Measurements from ENCODE around the gene SKIC3.

SKIC3 gene

GRCh38 chr5:95554647-95555548, at the start of gene SKIC3, which contains the start of gene ARSK:
SKIC3 (minus strand) TSS chr5:95554977; CDS start chr5:95547150, 7,827 bp downstream.
ARSK (plus strand) TSS chr5:95555101; CDS start chr5:95555279, 178 bp downstream.
- DNase-seq, result peak; percentile 97

GRCh38 chr5:95600557-95600956, 45.8 kb upstream of the SKIC3 start:
- DNase-seq, result no peak

GRCh38 chr5:95599252-95599651, 44.5 kb upstream of the SKIC3 start:
- DNase-seq, result no peak

GRCh38 chr5:95595289-95595931, 40.6 kb upstream of the SKIC3 start:
- no peak for DNase-seq

GRCh38 chr5:95591490-95591901, 36.7 kb upstream of the SKIC3 start:
- DNase-seq, result peak; percentile 91

- peak; percentile 49 for DNase-seq
These were observed 36.1 kb upstream of the SKIC3 start for GRCh38 chr5:95590880-95591279.

GRCh38 chr5:95583992-95584391, 29.2 kb upstream of the SKIC3 start:
- DNase-seq, result no peak

GRCh38 chr5:95581576-95581975, 26.8 kb upstream of the SKIC3 start:
- no peak for DNase-seq

GRCh38 chr5:95572016-95572415, 17.2 kb upstream of the SKIC3 start:
- no peak for DNase-seq

- DNase-seq, result no peak
These were observed 10.6 kb upstream of the SKIC3 start for GRCh38 chr5:95565280-95565920.

- DNase-seq, result no peak
These were observed 9.7 kb upstream of the SKIC3 start for GRCh38 chr5:95564450-95564849.

GRCh38 chr5:95563367-95563766, 8.6 kb upstream of the SKIC3 start:
- no peak for DNase-seq

- DNase-seq, result no peak
These were observed 7.5 kb upstream of the SKIC3 start for GRCh38 chr5:95562282-95562681.

- no peak for DNase-seq
These were observed 3.1 kb upstream of the SKIC3 start for GRCh38 chr5:95557841-95558240.

GRCh38 chr5:95555553-95555952, 776 bp upstream of the SKIC3 start:
- no peak for DNase-seq

- no peak for DNase-seq
These were observed 488 bp downstream of the SKIC3 start for GRCh38 chr5:95554331-95554646.

- no peak for DNase-seq
These were observed 5.7 kb downstream of the SKIC3 start for GRCh38 chr5:95549030-95549429.

- DNase-seq, result no peak
These were observed 11.6 kb downstream of the SKIC3 start for GRCh38 chr5:95543017-95543705.

GRCh38 chr5:95537501-95537900, 17.3 kb downstream of the SKIC3 start:
- DNase-seq, result no peak

- no peak for DNase-seq
These were observed 21.0 kb downstream of the SKIC3 start for GRCh38 chr5:95533761-95534160.

GRCh38 chr5:95533106-95533505, 21.7 kb downstream of the SKIC3 start:
- peak; percentile 17 for DNase-seq

GRCh38 chr5:95532415-95532814, 22.4 kb downstream of the SKIC3 start:
- DNase-seq, result no peak

GRCh38 chr5:95531491-95531890, 23.3 kb downstream of the SKIC3 start:
- no peak for DNase-seq

Data from activated CD4-positive, alpha-beta T cell treated with anti-CD3 and anti-CD28 coated beads, Interleukin-10, Interleukin-2, amounts not matched to agents 100 ng/mL and 50 ng/mL, durations not matched to agents 16 hours and 8 hours (primary cell).